ENCODE results near the gene NAXE.

GRCh38 chr1:156594190-156594589, 2.6 kb downstream of the NAXE start:
- TF ChIP-seq CTCF (IDR thresholded peaks at IDR 0.05) (no peak), EP300 (IDR thresholded peaks at IDR 0.05) (no peak), POLR2AphosphoS5 (IDR thresholded peaks at IDR 0.05) (no peak), POLR2A (IDR thresholded peaks at IDR 0.05) (no peak)
